ENCODE data around the gene ANXA11. TPM values are rescaled to one million over a fixed set of nuclear protein-coding genes. Genes with fewer than 3 reads are reported as not detected.

The ANXA11 gene
- total RNA-seq, 1 experiment from 2014 or later, result 68.1 TPM

DNA sequence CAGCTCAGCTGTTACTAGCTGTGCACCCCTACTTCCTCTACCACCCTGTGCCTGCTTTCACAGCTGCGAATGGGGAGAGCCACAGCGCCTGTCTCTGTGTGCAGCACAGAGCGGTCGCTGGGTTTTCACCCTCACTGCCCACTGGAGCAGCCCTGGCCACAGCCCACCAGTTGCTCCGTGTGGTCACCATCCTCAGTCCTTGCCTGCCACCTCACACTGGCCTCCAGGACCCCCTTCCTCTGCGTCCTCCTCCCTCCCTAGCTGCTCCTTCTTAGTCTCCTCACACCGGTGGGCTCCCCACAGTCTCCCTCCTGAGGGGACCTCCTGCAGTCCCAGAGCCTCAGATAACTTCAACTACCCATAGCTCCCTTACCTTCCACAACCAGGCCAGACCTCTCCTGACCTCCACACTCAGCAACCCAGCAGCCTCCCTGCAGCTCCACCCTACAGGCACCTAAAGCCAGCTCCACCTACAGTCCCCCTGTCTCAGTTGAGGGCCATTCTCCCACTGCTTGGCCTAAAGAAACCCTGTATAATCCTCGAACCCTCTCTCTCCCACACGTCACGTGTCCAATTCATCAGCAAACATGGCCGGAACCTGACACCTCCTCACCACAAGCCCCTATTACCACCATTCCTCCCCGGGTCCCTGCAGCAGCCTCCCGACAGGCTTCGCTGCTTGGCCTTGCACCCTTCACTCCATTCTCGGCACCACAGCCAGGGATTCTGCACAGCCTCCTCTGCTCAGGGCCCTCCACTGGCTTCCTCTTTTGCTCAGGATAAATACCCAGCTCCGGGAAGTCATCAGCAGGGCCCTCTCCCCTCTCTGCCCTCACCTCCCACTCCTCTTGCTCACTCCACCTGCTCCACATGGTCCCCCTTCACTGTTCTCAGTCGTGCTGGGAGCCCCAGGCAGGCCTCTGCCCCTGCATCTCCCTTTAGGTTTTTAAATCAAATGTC, 44.7 kb downstream of the ANXA11 start:
- no peak overlapping the region for H2BK20ac ChIP-seq (ENCODE audit: low read depth, low read length, poor library complexity, severe bottlenecking)
- H3K4me1 ChIP-seq (ENCODE audit: insufficient read depth, low read length), result no peaks in the 10 kb centered on the region
- no peak for DNase-seq
- H3K79me1 ChIP-seq (ENCODE audit: insufficient read depth, low read depth, low read length, poor library complexity, severe bottlenecking), result no peaks in the 10 kb centered on the region
- no peak overlapping the region for H2AK5ac ChIP-seq (ENCODE audit: insufficient read length, low read length)
- H3K23me2 ChIP-seq (ENCODE audit: insufficient read length, low read depth, low read length, poor library complexity, severe bottlenecking), result no peaks in the 10 kb centered on the region
- H2BK15ac ChIP-seq (ENCODE audit: low read depth, low read length), result no peak overlapping the region
- no peak overlapping the region for H3T11ph ChIP-seq (ENCODE audit: low read length)
- no peak overlapping the region for H4K5ac ChIP-seq (ENCODE audit: insufficient read length, low read depth, low read length)
- H4K8ac ChIP-seq (replicated peaks; ENCODE audit: insufficient read length, low read depth, low read length), result no peak overlapping the region
- no peaks in the 10 kb centered on the region for H3K27me3 ChIP-seq (ENCODE audit: insufficient read depth, low read length)
- H3K4ac ChIP-seq (ENCODE audit: low read depth, low read length), result no peak overlapping the region
- peaks cover 1% of the 10 kb centered on the region for H3K27me3 Mint-ChIP-seq (ENCODE audit: low read depth)
- H4K91ac ChIP-seq (ENCODE audit: insufficient read length, low read depth, low read length), result no peak overlapping the region
- H3K36me3 Mint-ChIP-seq (ENCODE audit: insufficient read depth in 1 of 3, low read depth in 3 of 3), result peaks cover 23 to 59% (median 48%) of the 10 kb centered on the region in 3 experiments; a peak in 6 of 7 replicates
- peak overlapping the region; percentile 27 to 89 (median 69); a peak in 6 of 7 replicates for H3K27ac Mint-ChIP-seq
- no peak overlapping the region for H2BK5ac ChIP-seq (ENCODE audit: insufficient read length, low read length)
- no peaks in the 10 kb centered on the region for H3K79me2 ChIP-seq (ENCODE audit: insufficient read depth, low read length)
- no peak overlapping the region for H2AFZ ChIP-seq (ENCODE audit: low read length)
- H3K9me3 Mint-ChIP-seq, result no peaks in the 10 kb centered on the region
- no peak overlapping the region for H3K18ac ChIP-seq (ENCODE audit: insufficient read length, low read depth, low read length)
- no peak overlapping the region for H3K14ac ChIP-seq (ENCODE audit: insufficient read depth, low read length)
- no peak overlapping the region for H3K9ac ChIP-seq (ENCODE audit: extremely low read depth, insufficient read length, low read length)
- no CpG with 5 or more reads among the region's 17 CpGs for WGBS (ENCODE audit: extremely low coverage, insufficient read length, low lambda C conversion rate)
- H2BK12ac ChIP-seq (ENCODE audit: insufficient read length, low read depth, low read length), result no peak overlapping the region
- H3K27ac ChIP-seq (ENCODE audit: insufficient read length, low read depth, low read length), result no peak overlapping the region
- no peak overlapping the region for H3K56ac ChIP-seq (ENCODE audit: insufficient read length, low read depth, low read length)
- no peaks in the 10 kb centered on the region for H3K9me3 ChIP-seq (ENCODE audit: control insufficient read depth, low read depth, low read length)
- no peak overlapping the region for H3K4me2 ChIP-seq (ENCODE audit: insufficient read depth, insufficient read length, low read length)
- H3K4me3 Mint-ChIP-seq, result no peak overlapping the region; a peak in 1 of 5 replicates
- no peak overlapping the region for H3K23ac ChIP-seq (ENCODE audit: insufficient read length, low read depth, low read length)
- H3K4me1 Mint-ChIP-seq, result peaks cover 24% of the 10 kb centered on the region in 2 experiments
- TF ChIP-seq CTCF (conservative IDR thresholded peaks at IDR 0.05), result no peak
- no peak overlapping the region for H2BK120ac ChIP-seq (ENCODE audit: low read depth, low read length, poor library complexity, severe bottlenecking)
- no peaks in the 10 kb centered on the region for H4K20me1 ChIP-seq (ENCODE audit: control insufficient read depth, insufficient read depth, insufficient read length)

Data from H9 (cell line).